Peyer's patch (tissue), 4 donors: ENCODE measurements around the gene GAD1. TPM values are rescaled to one million over a fixed set of nuclear protein-coding genes. Genes with fewer than 3 reads are reported as not detected.

Source experiments
- DNase-seq, 3 donors: peaks; one replicate each; pipeline ENCODE4 v3.0.0-alpha.2; 2017 to 2019
- H3K27ac ChIP-seq, 4 donors: fragments of 200-600 bp; sonication (generic); one replicate each; pipeline ENCODE4 v1.5.1; 2016 to 2019
- H3K27me3 ChIP-seq, 2 donors: fragments of 200-600 bp; sonication (generic); one replicate each; pipeline ENCODE4 v1.5.1; 2019
- H3K36me3 ChIP-seq, 3 donors: fragments of 200-600 bp; sonication (generic); one replicate each; pipeline ENCODE4 v1.5.1; 2016 to 2019
- H3K4me1 ChIP-seq, 4 donors: fragments of 200-600 bp; sonication (generic); one replicate each; pipeline ENCODE4 v1.5.1; 2016 to 2019
- H3K4me3 ChIP-seq, 4 donors: fragments of 200-600 bp; sonication (generic); 1 replicate in 3 of 4; 2 replicates in 1 of 4; pipeline ENCODE4 v1.5.1; 2016 to 2019; ENCODE audit warnings: mild to moderate bottlenecking in 1 of 4
- H3K9me3 ChIP-seq, 4 donors: fragments of 200-600 bp; sonication (generic); one replicate each; pipeline ENCODE4 v1.5.1; 2016 to 2019; ENCODE audit warnings: mild to moderate bottlenecking in 1 of 4
- CTCF ChIP-seq, 6 experiments: fragments of 450-650 bp in 4 of 6; fragments of 200-600 bp in 2 of 6; sonication (generic) in 1 of 6; IDR thresholded peaks; one replicate each; pipeline ENCODE4 v1.5.1; 2017 to 2019; ENCODE audit warnings: antibody characterized with exemption in 6 of 6, mild to moderate bottlenecking in 3 of 6, moderate library complexity in 1 of 6
- POLR2A ChIP-seq, 2 donors: fragments of 450-650 bp; IDR thresholded peaks; one replicate each; pipeline ENCODE4 v1.5.1; 2017; ENCODE audit warnings: antibody characterized with exemption in 2 of 2, mild to moderate bottlenecking in 2 of 2, moderate library complexity in 2 of 2
- total RNA-seq, 4 donors: library from RNA; depleted of rRNA; stranded (reverse); fragments of >200 nt; gene quantifications; one replicate each; pipeline ENCODE4 v1.1.0, GENCODE V29; 2016

GAD1 gene
- total RNA-seq, 4 donors from 2014 or later = not detected

DNA sequence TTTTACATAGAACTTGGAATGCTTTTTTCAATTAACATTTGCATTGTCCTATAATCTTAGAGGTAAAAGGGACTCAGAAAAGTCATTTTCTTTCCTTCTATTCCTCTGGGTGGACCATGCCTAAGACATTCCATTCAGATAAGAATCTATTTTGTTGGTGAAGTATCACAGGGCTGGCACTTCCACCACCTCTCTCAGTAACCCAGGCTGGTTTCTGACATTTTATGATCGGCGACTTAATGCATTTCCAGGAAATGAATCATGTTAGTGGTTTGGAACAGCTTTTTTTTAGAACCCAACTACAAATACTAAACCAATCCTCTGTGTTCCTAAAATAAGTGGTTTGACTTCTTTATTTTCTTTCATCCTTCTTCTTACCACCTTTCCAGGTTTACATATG is 27.0 kb downstream of the GAD1 start:
- DNase-seq = no peak
- no peaks in the 10 kb centered on the region for H3K36me3 ChIP-seq
- H3K4me1 ChIP-seq = no peaks in the 10 kb centered on the region
- H3K27me3 ChIP-seq = no peaks in the 10 kb centered on the region
- H3K4me3 ChIP-seq = no peak overlapping the region
- H3K27ac ChIP-seq = no peak overlapping the region
- H3K9me3 ChIP-seq = no peaks in the 10 kb centered on the region
- TF ChIP-seq CTCF (IDR thresholded peaks at IDR 0.05) = no peak
- TF ChIP-seq POLR2A (IDR thresholded peaks at IDR 0.05) = no peak

DNA sequence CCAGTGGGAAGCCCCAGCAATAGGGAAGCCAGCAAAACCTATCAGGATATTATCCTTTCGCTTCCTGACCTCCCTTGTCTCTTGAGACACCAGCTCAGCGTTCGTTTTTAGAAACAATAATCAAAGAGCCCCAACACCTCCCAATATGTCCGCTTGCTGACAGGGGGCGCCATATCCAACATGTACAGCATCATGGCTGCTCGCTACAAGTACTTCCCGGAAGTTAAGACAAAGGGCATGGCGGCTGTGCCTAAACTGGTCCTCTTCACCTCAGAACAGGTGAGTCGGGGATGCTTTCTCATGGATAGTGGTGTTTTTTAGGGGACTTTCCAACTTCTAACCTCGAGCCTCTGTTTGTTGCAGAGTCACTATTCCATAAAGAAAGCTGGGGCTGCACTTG is 28.7 kb downstream of the GAD1 start:
- DNase-seq = no peak
- no peaks in the 10 kb centered on the region for H3K9me3 ChIP-seq
- no peaks in the 10 kb centered on the region for H3K27me3 ChIP-seq
- H3K4me3 ChIP-seq = no peak overlapping the region
- no peaks in the 10 kb centered on the region for H3K36me3 ChIP-seq
- TF ChIP-seq CTCF (IDR thresholded peaks at IDR 0.05) (no peak), POLR2A (IDR thresholded peaks at IDR 0.05) (no peak)
- no peaks in the 10 kb centered on the region for H3K4me1 ChIP-seq
- no peak overlapping the region for H3K27ac ChIP-seq

DNA sequence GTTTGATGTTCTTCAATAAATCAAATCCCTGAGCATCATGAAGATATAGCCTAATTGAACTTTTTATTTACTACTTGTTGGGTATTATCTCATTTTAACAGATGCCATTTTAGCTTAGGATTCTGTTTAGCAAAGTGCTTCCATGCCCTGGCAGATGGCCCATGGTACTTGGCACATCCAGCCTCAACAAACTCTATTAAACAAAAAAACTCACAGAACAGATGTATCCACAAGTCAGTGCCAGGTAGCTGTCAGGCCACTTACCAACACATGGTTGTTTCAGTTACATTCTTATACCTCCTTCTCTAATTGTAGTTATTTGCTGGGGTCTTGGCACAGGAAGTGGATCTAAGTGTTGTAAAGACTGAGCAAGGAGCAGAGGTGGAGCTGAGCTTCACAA is 29.6 kb downstream of the GAD1 start:
- no peak overlapping the region for H3K4me3 ChIP-seq
- no peaks in the 10 kb centered on the region for H3K9me3 ChIP-seq
- TF ChIP-seq POLR2A (IDR thresholded peaks at IDR 0.05) (no peak), CTCF (IDR thresholded peaks at IDR 0.05) (no peak)
- no peaks in the 10 kb centered on the region for H3K36me3 ChIP-seq
- DNase-seq = no peak
- H3K27me3 ChIP-seq = no peaks in the 10 kb centered on the region
- no peak overlapping the region for H3K27ac ChIP-seq
- H3K4me1 ChIP-seq = no peaks in the 10 kb centered on the region

DNA sequence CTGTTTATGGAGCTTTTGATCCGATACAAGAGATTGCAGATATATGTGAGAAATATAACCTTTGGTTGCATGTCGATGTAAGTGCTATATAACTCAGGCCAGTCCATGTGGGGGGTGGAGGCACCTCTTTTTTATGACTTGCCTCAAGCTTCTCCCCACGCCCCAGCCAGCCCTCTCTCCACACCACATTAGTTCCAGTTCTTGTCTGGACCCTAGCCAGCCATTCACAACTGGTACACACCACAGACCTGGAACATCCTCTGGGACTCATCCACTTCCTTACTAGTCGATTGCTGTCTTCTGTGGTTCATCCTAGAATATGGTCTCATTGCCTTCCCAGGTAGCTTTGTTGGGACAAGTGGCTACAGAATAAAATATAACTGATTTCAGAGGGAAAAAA is 31.0 kb downstream of the GAD1 start:
- Histone ChIP-seq H3K27me3 (no peaks in the 10 kb centered on the region), H3K36me3 (no peaks in the 10 kb centered on the region), H3K4me1 (no peaks in the 10 kb centered on the region), H3K9me3 (no peaks in the 10 kb centered on the region), H3K27ac (no peak overlapping the region), H3K4me3 (no peak overlapping the region)
- no peak for DNase-seq
- TF ChIP-seq POLR2A (IDR thresholded peaks at IDR 0.05) (no peak), CTCF (IDR thresholded peaks at IDR 0.05) (no peak)

DNA sequence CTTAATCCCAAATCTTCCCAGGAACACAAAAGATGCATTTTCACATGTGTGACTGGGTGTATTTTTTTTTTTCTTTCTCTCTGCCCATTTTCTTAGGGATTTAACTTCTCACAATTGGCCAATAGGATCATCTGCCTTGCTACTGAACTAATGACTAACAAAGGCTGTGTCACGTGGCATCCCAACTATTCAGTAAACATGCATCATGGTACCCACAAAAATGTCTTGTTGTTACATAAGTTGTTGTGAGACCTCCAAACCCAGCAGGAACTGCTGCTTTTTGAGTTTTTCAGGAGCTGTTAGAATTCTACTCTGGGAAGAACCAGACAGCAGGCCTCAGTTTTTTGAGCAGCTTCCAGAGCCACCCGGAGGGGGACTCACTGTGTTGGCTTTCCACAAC is 31.9 kb downstream of the GAD1 start:
- Histone ChIP-seq H3K36me3 (no peaks in the 10 kb centered on the region), H3K27ac (no peak overlapping the region), H3K4me3 (no peak overlapping the region), H3K9me3 (no peaks in the 10 kb centered on the region), H3K4me1 (no peaks in the 10 kb centered on the region), H3K27me3 (no peaks in the 10 kb centered on the region)
- DNase-seq = no peak
- TF ChIP-seq CTCF (IDR thresholded peaks at IDR 0.05) (no peak), POLR2A (IDR thresholded peaks at IDR 0.05) (no peak)

DNA sequence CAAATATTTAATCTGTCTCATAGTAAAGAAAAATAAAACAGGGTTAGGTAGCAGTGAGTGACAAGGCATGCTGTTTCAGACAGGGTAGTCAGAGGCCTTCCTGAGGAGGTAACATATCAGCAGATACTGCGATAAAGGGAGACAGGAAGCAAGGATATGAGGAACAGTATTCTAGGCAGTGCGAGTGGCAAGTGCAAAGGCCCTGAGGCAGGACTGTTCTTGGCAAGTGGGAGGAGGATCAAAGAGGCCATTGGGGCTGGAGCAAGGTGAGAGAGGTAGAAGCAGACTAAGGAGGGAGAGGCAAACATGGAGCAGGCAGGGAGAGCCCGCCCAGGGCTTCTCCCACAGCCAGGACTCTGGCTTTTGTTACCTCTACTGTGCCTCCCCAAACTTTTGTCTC is 33.6 kb downstream of the GAD1 start:
- Histone ChIP-seq H3K4me1 (no peaks in the 10 kb centered on the region), H3K4me3 (no peak overlapping the region), H3K27me3 (no peaks in the 10 kb centered on the region), H3K36me3 (no peaks in the 10 kb centered on the region), H3K9me3 (no peaks in the 10 kb centered on the region), H3K27ac (no peak overlapping the region)
- no peak for TF ChIP-seq CTCF (IDR thresholded peaks at IDR 0.05)
- TF ChIP-seq POLR2A (IDR thresholded peaks at IDR 0.05) = no peak
- DNase-seq = no peak
